GM23248 (cell line): Measurements from ENCODE around the gene AFDN. TPM values are rescaled to one million over a fixed set of nuclear protein-coding genes. Genes with fewer than 3 reads are reported as not detected.
A peak's percentile ranks its signal among the peaks of the same experiment; 100 is the strongest.

Experiments
- DNase-seq: peaks from one replicate; pipeline ENCODE4 v3.0.0-alpha.2; 2015
- H2AFZ ChIP-seq: fragments of 200-600 bp; sonication (generic); 2 replicates; pipeline ENCODE4 v1.6.1; 2016; ENCODE audit warnings: antibody characterized with exemption
- H3F3A ChIP-seq: fragments of 200-600 bp; sonication (generic); 2 replicates; pipeline ENCODE4 v1.6.1; 2016; ENCODE audit warnings: mild to moderate bottlenecking, antibody characterized with exemption, mixed run types; ENCODE audit not compliant: insufficient read depth
- H3K27ac ChIP-seq: fragments of 200-600 bp; sonication (generic); 2 replicates; pipeline ENCODE4 v1.5.1; 2016; ENCODE audit warnings: mild to moderate bottlenecking
- H3K27me3 ChIP-seq: fragments of 200-600 bp; sonication (generic); replicated peaks from 2 replicates; pipeline ENCODE4 v1.6.1; 2016; ENCODE audit warnings: mild to moderate bottlenecking; ENCODE audit not compliant: insufficient read depth
- H3K36me3 ChIP-seq: fragments of 200-600 bp; sonication (generic); 2 replicates; pipeline ENCODE4 v1.6.1; 2016; ENCODE audit warnings: low read depth, mild to moderate bottlenecking
- H3K4me1 ChIP-seq: fragments of 200-600 bp; sonication (generic); 2 replicates; pipeline ENCODE4 v1.6.1; 2016; ENCODE audit warnings: mild to moderate bottlenecking; ENCODE audit not compliant: insufficient read depth
- H3K4me2 ChIP-seq: fragments of 200-600 bp; sonication (generic); one replicate; pipeline ENCODE4 v1.6.1; 2016; ENCODE audit warnings: mild to moderate bottlenecking; ENCODE audit not compliant: unreplicated experiment
- H3K4me3 ChIP-seq: fragments of 200-600 bp; sonication (generic); 2 replicates; pipeline ENCODE4 v1.5.1; 2016; ENCODE audit warnings: mild to moderate bottlenecking
- H3K79me2 ChIP-seq: fragments of 200-600 bp; sonication (generic); 2 replicates; pipeline ENCODE4 v1.6.1; 2016; ENCODE audit warnings: mild to moderate bottlenecking; ENCODE audit not compliant: insufficient read depth
- H3K9ac ChIP-seq: fragments of 200-600 bp; sonication (generic); 2 replicates; pipeline ENCODE4 v1.6.1; 2016; ENCODE audit warnings: mild to moderate bottlenecking
- H3K9me2 ChIP-seq: fragments of 200-600 bp; sonication (generic); 2 replicates; pipeline ENCODE4 v1.6.1; 2016; ENCODE audit warnings: mixed run types, mild to moderate bottlenecking, moderate library complexity; ENCODE audit not compliant: insufficient read depth
- H3K9me3 ChIP-seq: fragments of 200-600 bp; sonication (generic); one replicate; pipeline ENCODE4 v1.6.1; 2017; ENCODE audit warnings: low read depth
- H4K20me1 ChIP-seq: fragments of 200-600 bp; sonication (generic); 2 replicates; pipeline ENCODE4 v1.6.0; 2016; ENCODE audit not compliant: insufficient read depth
- EZH2 ChIP-seq: fragments of 200-600 bp; sonication (generic); IDR thresholded peaks from 2 replicates; pipeline ENCODE4 v1.6.1; 2018; ENCODE audit warnings: antibody characterized with exemption, mild to moderate bottlenecking; ENCODE audit not compliant: insufficient read depth, poor library complexity, severe bottlenecking
- EZH2phosphoT487 ChIP-seq: fragments of 200-600 bp; sonication (generic); IDR thresholded peaks from 2 replicates; pipeline ENCODE4 v1.6.1; 2018; ENCODE audit warnings: antibody characterized with exemption, moderate library complexity, mild to moderate bottlenecking, low read depth; ENCODE audit not compliant: insufficient read depth
- WGBS, 2 experiments: methylation state at CpG; one replicate each; pipeline ENCODE4 v1.1.6; 2015 to 2017; ENCODE audit warnings: low lambda C conversion rate in 2 of 2, low coverage in 1 of 2; ENCODE audit errors: missing lambda C conversion rate in 2 of 2; 5-methylcytosine and 5-hydroxymethylcytosine counted together
- in situ Hi-C: fragments of 300-500 bp; cut with MboI; formaldehyde crosslinking; loops from 2 replicates; pipeline ENCODE4 v1.15.0; 2020
- polyA plus RNA-seq: library from polyadenylated mRNA; unstranded; fragments of >200 nt; fragmentation: Nextera tagmentation; extraction: Ambion mirVana; gene quantifications from 2 replicates; pipeline ENCODE4 v1.2.1, GENCODE V29; 2016
- total RNA-seq: library from RNA; depleted of rRNA; stranded (reverse); fragments of >200 nt; shearing (Covaris generic); gene quantifications from 2 replicates; pipeline ENCODE4 v1.2.3, GENCODE V29; 2014

AFDN gene
- total and polyA plus RNA-seq, 2 experiments from 2014 or later: 4.5 to 13.8 TPM

- Histone ChIP-seq H3F3A (no peaks in the 10 kb centered on the region), H3K36me3 (no peaks in the 10 kb centered on the region), H3K79me2 (no peaks in the 10 kb centered on the region), H2AFZ (no peak overlapping the region), H3K9ac (no peak overlapping the region), H3K27ac (no peak overlapping the region), H3K9me2 (no peaks in the 10 kb centered on the region), H3K9me3 (no peaks in the 10 kb centered on the region), H4K20me1 (no peaks in the 10 kb centered on the region), H3K4me1 (no peaks in the 10 kb centered on the region), H3K27me3 (peaks cover 18% of the 10 kb centered on the region), H3K4me2 (no peak overlapping the region), H3K4me3 (no peak overlapping the region)
- WGBS, 2 experiments: 72 to 76% methylated on average over 10 of the region's 10 CpGs
- no peak for DNase-seq
- in situ Hi-C loops: no loop called here
- no peak for TF ChIP-seq EZH2
- no peak for TF ChIP-seq EZH2phosphoT487
Observed at GRCh38 chr6:167795874-167796191, 30.9 kb upstream of the AFDN start.

GRCh38 chr6:167796192-167796981 lies 30.3 kb upstream of the AFDN start:
- Histone ChIP-seq H3K36me3 (no peaks in the 10 kb centered on the region), H3K4me1 (no peaks in the 10 kb centered on the region), H4K20me1 (no peaks in the 10 kb centered on the region), H3F3A (no peaks in the 10 kb centered on the region), H2AFZ (no peak overlapping the region), H3K4me3 (peak overlapping the region; percentile 26; the same call in 1 of the 2 replicates), H3K27me3 (peaks cover 18% of the 10 kb centered on the region), H3K79me2 (no peaks in the 10 kb centered on the region), H3K4me2 (no peak overlapping the region), H3K9me3 (no peaks in the 10 kb centered on the region), H3K27ac (no peak overlapping the region), H3K9ac (no peak overlapping the region), H3K9me2 (no peaks in the 10 kb centered on the region)
- peak; percentile 40 for DNase-seq
- 5 to 6% methylated on average over 42 to 43 of the region's 43 CpGs for WGBS, 2 experiments
- in situ Hi-C loops: no loop called here
- TF ChIP-seq EZH2phosphoT487 (no peak), EZH2 (no peak)

- Histone ChIP-seq H3K4me1 (no peaks in the 10 kb centered on the region), H3K4me3 (no peak overlapping the region), H3K79me2 (no peaks in the 10 kb centered on the region), H2AFZ (no peak overlapping the region), H3K9me3 (no peaks in the 10 kb centered on the region), H3K27me3 (peaks cover 18% of the 10 kb centered on the region), H4K20me1 (no peaks in the 10 kb centered on the region), H3K4me2 (no peak overlapping the region), H3K36me3 (no peaks in the 10 kb centered on the region), H3K9ac (no peak overlapping the region), H3K27ac (no peak overlapping the region), H3F3A (no peaks in the 10 kb centered on the region), H3K9me2 (no peaks in the 10 kb centered on the region)
- 67 to 68% methylated on average over 30 to 31 of the region's 31 CpGs for WGBS, 2 experiments
- no peak for DNase-seq
- in situ Hi-C loops: no loop called here
- no peak for TF ChIP-seq EZH2
- TF ChIP-seq EZH2phosphoT487: no peak
Observed at GRCh38 chr6:167797011-167797471, 29.7 kb upstream of the AFDN start.

GRCh38 chr6:167797476-167798265 lies 29.0 kb upstream of the AFDN start:
- Histone ChIP-seq H3K9me3 (no peaks in the 10 kb centered on the region), H3K27ac (no peak overlapping the region), H3K4me3 (no peak overlapping the region), H4K20me1 (no peaks in the 10 kb centered on the region), H3K4me1 (no peaks in the 10 kb centered on the region), H3K79me2 (no peaks in the 10 kb centered on the region), H3F3A (no peaks in the 10 kb centered on the region), H3K9me2 (no peaks in the 10 kb centered on the region), H3K4me2 (no peak overlapping the region), H3K9ac (no peak overlapping the region), H3K27me3 (peaks cover 18% of the 10 kb centered on the region), H3K36me3 (no peaks in the 10 kb centered on the region), H2AFZ (no peak overlapping the region)
- in situ Hi-C loops: no loop called here
- DNase-seq: no peak
- TF ChIP-seq EZH2phosphoT487: no peak
- TF ChIP-seq EZH2: no peak
- 81 to 82% methylated on average over 20 of the region's 20 CpGs for WGBS, 2 experiments
